ENCODE data around the gene KIF26B.

DNA sequence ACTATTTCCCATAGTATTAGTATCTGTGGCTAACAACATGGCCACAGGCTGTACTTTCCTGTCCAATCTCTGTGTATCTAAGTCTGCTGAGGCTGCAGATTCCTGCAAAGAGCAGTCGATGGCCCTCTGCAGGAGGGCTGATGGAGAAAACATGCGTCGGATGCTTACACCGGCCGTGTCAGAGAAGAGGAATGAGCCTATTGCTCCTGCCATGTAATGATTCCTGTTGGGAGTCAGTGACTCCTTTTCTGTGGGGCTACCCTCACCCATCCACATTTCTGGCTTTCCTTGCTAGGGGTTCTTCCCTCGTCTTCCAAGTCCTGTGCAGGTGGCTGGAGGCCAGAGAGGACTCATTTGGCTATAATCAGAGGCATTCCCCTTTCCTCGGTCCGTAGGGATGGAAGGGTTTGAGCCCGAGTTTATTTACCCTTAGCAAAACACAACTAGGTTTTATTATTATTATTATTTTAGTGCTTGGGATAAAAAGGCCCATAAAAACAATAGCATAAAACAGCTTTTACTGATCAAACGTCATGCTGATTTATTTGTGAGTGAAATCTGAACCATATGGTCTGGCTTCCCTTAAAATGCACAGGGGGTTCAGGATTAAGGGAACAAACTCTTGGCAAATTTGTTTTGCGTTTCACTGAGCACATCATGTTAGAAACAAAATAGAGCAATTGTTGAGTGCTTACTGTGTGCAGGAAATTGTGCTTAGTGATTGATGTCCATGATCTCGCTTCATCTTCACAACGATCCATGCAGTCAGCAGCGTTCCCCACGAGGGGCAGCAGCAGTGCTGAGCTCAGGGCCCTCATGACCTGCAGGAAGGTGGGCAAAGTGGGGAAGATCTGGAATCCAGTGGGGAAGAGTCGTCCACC is 70.8 kb downstream of the KIF26B start:
- TF ChIP-seq POLR2AphosphoS5 (IDR thresholded peaks at IDR 0.05), result no peak
- TF ChIP-seq, protein P1, sequence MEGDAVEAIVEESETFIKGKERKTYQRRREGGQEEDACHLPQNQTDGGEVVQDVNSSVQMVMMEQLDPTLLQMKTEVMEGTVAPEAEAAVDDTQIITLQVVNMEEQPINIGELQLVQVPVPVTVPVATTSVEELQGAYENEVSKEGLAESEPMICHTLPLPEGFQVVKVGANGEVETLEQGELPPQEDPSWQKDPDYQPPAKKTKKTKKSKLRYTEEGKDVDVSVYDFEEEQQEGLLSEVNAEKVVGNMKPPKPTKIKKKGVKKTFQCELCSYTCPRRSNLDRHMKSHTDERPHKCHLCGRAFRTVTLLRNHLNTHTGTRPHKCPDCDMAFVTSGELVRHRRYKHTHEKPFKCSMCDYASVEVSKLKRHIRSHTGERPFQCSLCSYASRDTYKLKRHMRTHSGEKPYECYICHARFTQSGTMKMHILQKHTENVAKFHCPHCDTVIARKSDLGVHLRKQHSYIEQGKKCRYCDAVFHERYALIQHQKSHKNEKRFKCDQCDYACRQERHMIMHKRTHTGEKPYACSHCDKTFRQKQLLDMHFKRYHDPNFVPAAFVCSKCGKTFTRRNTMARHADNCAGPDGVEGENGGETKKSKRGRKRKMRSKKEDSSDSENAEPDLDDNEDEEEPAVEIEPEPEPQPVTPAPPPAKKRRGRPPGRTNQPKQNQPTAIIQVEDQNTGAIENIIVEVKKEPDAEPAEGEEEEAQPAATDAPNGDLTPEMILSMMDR (IDR thresholded peaks at IDR 0.05), result no peak

Data from suprapubic skin (tissue), 3 donors.